Esophagus muscularis mucosa (tissue), 4 donors: ENCODE data around the gene ARID5A. TPM values are rescaled to one million over a fixed set of nuclear protein-coding genes. Genes with fewer than 3 reads are reported as not detected.
A peak's percentile ranks its signal among the peaks of the same experiment; 100 is the strongest.
"Not testable (repeated sequence)": the region's sequence is repeated elsewhere in the genome, so short reads cannot be mapped to it uniquely, and the experiment has no call there.

Experiments
- DNase-seq: peaks from one replicate; pipeline ENCODE4 v3.0.0-alpha.2; 2017; ENCODE audit errors: extremely low spot score
- H3K27ac ChIP-seq, 4 donors: fragments of 200-600 bp; sonication (generic); replicated peaks in 1 of 4; 1 replicate in 3 of 4; 2 replicates in 1 of 4; pipeline ENCODE4 v1.5.1; 2016 to 2019; ENCODE audit warnings: mild to moderate bottlenecking in 1 of 4
- H3K27me3 ChIP-seq, 4 donors: fragments of 200-600 bp; sonication (generic); one replicate each; pipeline versions ENCODE4 v1.5.1 to v1.6.0; 2016 to 2019
- H3K36me3 ChIP-seq, 4 donors: fragments of 200-600 bp; sonication (generic); one replicate each; pipeline ENCODE4 v1.5.1; 2016 to 2019
- H3K4me1 ChIP-seq, 4 donors: fragments of 200-600 bp; sonication (generic); one replicate each; pipeline ENCODE4 v1.5.1; 2016 to 2019
- H3K4me3 ChIP-seq, 4 donors: fragments of 200-600 bp; sonication (generic); 1 replicate in 2 of 4; 2 replicates in 2 of 4; pipeline ENCODE4 v1.5.1; 2016 to 2019; ENCODE audit warnings: mild to moderate bottlenecking in 4 of 4, moderate library complexity in 1 of 4
- H3K9me3 ChIP-seq, 4 donors: fragments of 200-600 bp; sonication (generic); 1 replicate in 3 of 4; 2 replicates in 1 of 4; pipeline ENCODE4 v1.5.1; 2016 to 2019
- CTCF ChIP-seq, 3 experiments: fragments of 200-600 bp in 2 of 3; fragments of 450-650 bp in 1 of 3; sonication (generic) in 2 of 3; IDR thresholded peaks; one replicate each; pipeline ENCODE4 v1.5.1; 2017 to 2019; ENCODE audit warnings: antibody characterized with exemption in 3 of 3, mild to moderate bottlenecking in 2 of 3, moderate library complexity in 1 of 3
- EP300 ChIP-seq: sonication (generic); formaldehyde crosslinking; IDR thresholded peaks from one replicate; pipeline ENCODE4 v1.6.1; 2017; ENCODE audit warnings: antibody characterized with exemption
- POLR2A ChIP-seq: fragments of 450-650 bp; IDR thresholded peaks from one replicate; pipeline ENCODE4 v1.6.1; 2017; ENCODE audit warnings: antibody characterized with exemption, moderate library complexity, mild to moderate bottlenecking, low read depth
- POLR2AphosphoS5 ChIP-seq, 2 donors: sonication (generic); formaldehyde crosslinking; IDR thresholded peaks; one replicate each; pipeline ENCODE4 v1.6.1; 2017; ENCODE audit warnings: antibody characterized with exemption in 2 of 2
- WGBS: methylation state at CpG from one replicate; pipeline ENCODE4 v1.1.5; 2018; 5-methylcytosine and 5-hydroxymethylcytosine counted together
- intact Hi-C: fragments of 100-400 bp; cut with DNase I; formaldehyde crosslinking; loops from one replicate; pipeline ENCODE4 v1.15.1; 2023
- total RNA-seq, 4 donors: library from RNA; depleted of rRNA; stranded (reverse); fragments of >200 nt; gene quantifications; one replicate each; pipeline versions ENCODE4 v1.1.0 to v1.2.1, GENCODE V29; 2016

Gene ARID5A
- total RNA-seq, 4 donors from 2014 or later, result 26.2 to 238 (median 70.7) TPM

GRCh38 chr2:96554293-96555145, 18.0 kb downstream of the ARID5A start:
- Histone ChIP-seq H3K27ac (peak overlapping the region in 2 of 4 donors; percentile 8 to 30), H3K4me3 (peak overlapping the region in 3 of 4 donors; percentile 8 to 25 (median 19))
- no peak for DNase-seq

GRCh38 chr2:96555146-96555610, 18.6 kb downstream of the ARID5A start:
- no peak overlapping the region for H3K4me3 ChIP-seq
- H3K36me3 ChIP-seq, result peaks cover 15 to 35% (median 28%) of the 10 kb centered on the region in 4 donors
- H3K4me1 ChIP-seq, result peaks cover 8 to 17% (median 13%) of the 10 kb centered on the region in 4 donors
- TF ChIP-seq POLR2AphosphoS5 (IDR thresholded peaks at IDR 0.05) (no peak), POLR2A (no peak)
- DNase-seq, result no peak
- no peak overlapping the region for H3K27ac ChIP-seq
- 81% methylated on average over 13 of the region's 14 CpGs for WGBS
- intact Hi-C loops, result loop anchor here (2.0 kb wide), 1 partner anchor 28 kb away; no protein-coding TSS in a partner anchor
- no peaks in the 10 kb centered on the region for H3K9me3 ChIP-seq
- no peaks in the 10 kb centered on the region for H3K27me3 ChIP-seq

More at GRCh38 chr2:96554293-96555145, 18.0 kb downstream of the ARID5A start:
- Histone ChIP-seq H3K27me3 (no peaks in the 10 kb centered on the region), H3K36me3 (peaks cover 16 to 42% (median 35%) of the 10 kb centered on the region in 4 donors), H3K4me1 (peaks cover 8 to 21% (median 14%) of the 10 kb centered on the region in 4 donors), H3K9me3 (no peaks in the 10 kb centered on the region)
- WGBS, result 56% methylated on average over 17 of the region's 35 CpGs
- intact Hi-C loops, result loop anchor here (2.0 to 5.0 kb wide), 3 partner anchors 28 to 147 kb away; no protein-coding TSS in a partner anchor
- TF ChIP-seq POLR2AphosphoS5 (IDR thresholded peaks at IDR 0.05) (peak; percentile 62 to 74), EP300 (no peak), CTCF (IDR thresholded peaks at IDR 0.05) (peak; percentile 92 to 99 (median 97))

GRCh38 chr2:96556441-96557330, 20.1 kb downstream of the ARID5A start:
- Histone ChIP-seq H3K4me3 (no peak overlapping the region), H3K9me3 (no peaks in the 10 kb centered on the region), H3K27ac (no peak overlapping the region), H3K4me1 (peaks cover 8 to 17% (median 13%) of the 10 kb centered on the region in 4 donors), H3K27me3 (no peaks in the 10 kb centered on the region), H3K36me3 (peaks cover 0 to 20% (median 13%) of the 10 kb centered on the region in 4 donors)
- intact Hi-C loops, result no loop called here
- DNase-seq, result no peak
- WGBS, result 86% methylated on average over 15 of the region's 16 CpGs
- TF ChIP-seq POLR2AphosphoS5 (IDR thresholded peaks at IDR 0.05) (no peak), CTCF (IDR thresholded peaks at IDR 0.05) (no peak), POLR2A (no peak), EP300 (no peak)

GRCh38 chr2:96557421-96557820, 20.9 kb downstream of the ARID5A start:
- H3K27ac ChIP-seq, DNase-seq, H3K9me3 ChIP-seq, intact Hi-C loops, H3K4me3 ChIP-seq, H3K27me3 ChIP-seq: not testable (repeated sequence)
- Histone ChIP-seq H3K4me1 (peaks cover 8 to 17% (median 13%) of the 10 kb centered on the region in 4 donors), H3K36me3 (peaks cover 0 to 13% (median 6%) of the 10 kb centered on the region in 4 donors)
- 95% methylated on average over 6 of the region's 6 CpGs for WGBS

GRCh38 chr2:96558061-96558460, 21.5 kb downstream of the ARID5A start:
- TF ChIP-seq EP300, result no peak
- TF ChIP-seq POLR2AphosphoS5 (IDR thresholded peaks at IDR 0.05), result no peak
- TF ChIP-seq POLR2A, result no peak
- TF ChIP-seq CTCF (IDR thresholded peaks at IDR 0.05), result no peak
- DNase-seq, result no peak
- H3K36me3 ChIP-seq, result peaks cover 0 to 7% (median 0%) of the 10 kb centered on the region in 4 donors
- no peaks in the 10 kb centered on the region for H3K9me3 ChIP-seq
- H3K4me1 ChIP-seq, result peaks cover 8 to 17% (median 13%) of the 10 kb centered on the region in 4 donors
- H3K27ac ChIP-seq, result no peak overlapping the region
- intact Hi-C loops, result no loop called here
- H3K27me3 ChIP-seq, result no peaks in the 10 kb centered on the region
- H3K4me3 ChIP-seq, result no peak overlapping the region
- 95% methylated on average over 6 of the region's 6 CpGs for WGBS
